Gastroesophageal sphincter (tissue), 4 donors: Measurements from ENCODE around the gene PRR36. TPM values are rescaled to one million over a fixed set of nuclear protein-coding genes. Genes with fewer than 3 reads are reported as not detected.

Source experiments
- ATAC-seq: fragments of 150-250 bp; one replicate; pipeline ENCODE4 v1.9.1; 2016; ENCODE audit warnings: mild to moderate bottlenecking, moderate library complexity
- H3K27ac ChIP-seq, 4 donors: fragments of 200-600 bp; sonication (generic) in 3 of 4; 1 replicate in 3 of 4; 2 replicates in 1 of 4; pipeline ENCODE4 v1.5.1; 2016 to 2019
- H3K27me3 ChIP-seq: fragments of 200-600 bp; sonication (generic); one replicate; pipeline ENCODE4 v1.5.1; 2019
- H3K36me3 ChIP-seq, 2 donors: fragments of 200-600 bp; sonication (generic); one replicate each; pipeline ENCODE4 v1.5.1; 2019; ENCODE audit warnings: control low read depth in 1 of 2
- H3K4me1 ChIP-seq, 3 donors: fragments of 200-600 bp; sonication (generic); 1 replicate in 2 of 3; 2 replicates in 1 of 3; pipeline ENCODE4 v1.5.1; 2016 to 2019; ENCODE audit warnings: control low read depth in 2 of 3
- H3K4me3 ChIP-seq, 2 donors: fragments of 200-600 bp; sonication (generic); one replicate each; pipeline ENCODE4 v1.5.1; 2019; ENCODE audit warnings: mild to moderate bottlenecking in 1 of 2, moderate library complexity in 1 of 2
- H3K9me3 ChIP-seq, 3 donors: fragments of 200-600 bp; sonication (generic); one replicate each; pipeline ENCODE4 v1.5.1; 2017 to 2019; ENCODE audit warnings: control low read depth in 2 of 3
- EP300 ChIP-seq: sonication (generic); formaldehyde crosslinking; IDR thresholded peaks from one replicate; pipeline ENCODE4 v1.6.1; 2017; ENCODE audit warnings: antibody characterized with exemption, mild to moderate bottlenecking
- POLR2A ChIP-seq, 2 donors: fragments of 450-650 bp; IDR thresholded peaks; one replicate each; pipeline ENCODE4 v1.6.1; 2017; ENCODE audit warnings: antibody characterized with exemption in 2 of 2, mild to moderate bottlenecking in 2 of 2, moderate library complexity in 1 of 2
- POLR2AphosphoS5 ChIP-seq: sonication (generic); formaldehyde crosslinking; IDR thresholded peaks from one replicate; pipeline ENCODE4 v1.6.1; 2017; ENCODE audit warnings: antibody characterized with exemption
- WGBS, 2 donors: methylation state at CpG; one replicate each; pipeline ENCODE4 v1.1.5; 2018; ENCODE audit warnings: low coverage in 1 of 2; 5-methylcytosine and 5-hydroxymethylcytosine counted together
- total RNA-seq, 4 donors: library from RNA; depleted of rRNA; stranded (reverse); fragments of >200 nt; gene quantifications; one replicate each; pipeline ENCODE4 v1.1.0, GENCODE V29; 2016
- TF ChIP-seq, protein P1 (sequence below), 4 experiments: fragments of 200-600 bp in 2 of 4; fragments of 450-650 bp in 2 of 4; sonication (generic) in 1 of 4; IDR thresholded peaks; one replicate each; pipeline ENCODE4 v1.5.1; 2017 to 2019; ENCODE audit warnings: antibody characterized with exemption in 4 of 4, mild to moderate bottlenecking in 2 of 4, moderate library complexity in 2 of 4

PRR36 gene
- total RNA-seq, 4 donors from 2014 or later, result not detected

DNA sequence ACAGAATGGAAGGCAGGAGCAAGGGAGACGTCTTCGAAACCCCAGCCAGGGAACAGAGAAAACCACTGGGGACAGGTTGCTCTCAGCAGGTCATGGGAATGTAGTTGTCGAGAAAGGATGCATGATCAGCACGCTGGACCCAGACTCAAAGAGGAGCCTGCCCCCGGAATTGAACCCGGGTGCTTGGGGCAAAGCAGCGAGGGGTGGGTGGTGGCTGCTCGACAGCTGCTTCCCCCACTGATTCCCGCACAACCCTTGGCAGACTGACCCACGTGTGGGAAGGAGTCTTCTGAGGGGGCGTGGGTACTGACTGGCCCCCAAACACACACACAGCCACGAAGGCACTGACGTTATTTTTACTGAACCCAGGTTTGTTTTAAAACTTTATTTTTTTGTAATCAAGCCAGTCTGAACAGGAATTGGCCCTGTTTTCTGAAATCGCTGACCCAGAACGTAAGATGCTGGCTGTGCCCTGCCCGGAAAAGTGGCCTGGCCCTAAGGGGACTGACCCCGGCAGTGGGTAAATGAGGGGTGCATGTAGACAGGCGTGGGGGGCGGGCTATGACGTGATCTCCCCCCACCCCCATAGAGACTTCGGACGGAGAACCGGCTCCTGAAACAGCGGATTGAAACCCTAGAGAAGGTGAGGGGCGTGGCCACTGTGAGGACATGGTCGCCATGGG lies 18.6 kb downstream of the PRR36 start:
- no peak overlapping the region for H3K4me3 ChIP-seq
- H3K27ac ChIP-seq, result no peak overlapping the region
- 72 to 78% methylated on average over 7 to 11 of the region's 26 CpGs for WGBS, 2 donors
- ATAC-seq, result no peak
- peaks cover 0 to 9% (median 0%) of the 10 kb centered on the region in 3 donors for H3K4me1 ChIP-seq
- peaks cover 0 to 53% of the 10 kb centered on the region in 2 donors for H3K36me3 ChIP-seq
- no peaks in the 10 kb centered on the region for H3K9me3 ChIP-seq
- TF ChIP-seq, protein P1, sequence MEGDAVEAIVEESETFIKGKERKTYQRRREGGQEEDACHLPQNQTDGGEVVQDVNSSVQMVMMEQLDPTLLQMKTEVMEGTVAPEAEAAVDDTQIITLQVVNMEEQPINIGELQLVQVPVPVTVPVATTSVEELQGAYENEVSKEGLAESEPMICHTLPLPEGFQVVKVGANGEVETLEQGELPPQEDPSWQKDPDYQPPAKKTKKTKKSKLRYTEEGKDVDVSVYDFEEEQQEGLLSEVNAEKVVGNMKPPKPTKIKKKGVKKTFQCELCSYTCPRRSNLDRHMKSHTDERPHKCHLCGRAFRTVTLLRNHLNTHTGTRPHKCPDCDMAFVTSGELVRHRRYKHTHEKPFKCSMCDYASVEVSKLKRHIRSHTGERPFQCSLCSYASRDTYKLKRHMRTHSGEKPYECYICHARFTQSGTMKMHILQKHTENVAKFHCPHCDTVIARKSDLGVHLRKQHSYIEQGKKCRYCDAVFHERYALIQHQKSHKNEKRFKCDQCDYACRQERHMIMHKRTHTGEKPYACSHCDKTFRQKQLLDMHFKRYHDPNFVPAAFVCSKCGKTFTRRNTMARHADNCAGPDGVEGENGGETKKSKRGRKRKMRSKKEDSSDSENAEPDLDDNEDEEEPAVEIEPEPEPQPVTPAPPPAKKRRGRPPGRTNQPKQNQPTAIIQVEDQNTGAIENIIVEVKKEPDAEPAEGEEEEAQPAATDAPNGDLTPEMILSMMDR (IDR thresholded peaks at IDR 0.05), result no peak
- TF ChIP-seq POLR2A (IDR thresholded peaks at IDR 0.05) (no peak), POLR2AphosphoS5 (no peak), EP300 (no peak)
- peaks cover 55% of the 10 kb centered on the region for H3K27me3 ChIP-seq

DNA sequence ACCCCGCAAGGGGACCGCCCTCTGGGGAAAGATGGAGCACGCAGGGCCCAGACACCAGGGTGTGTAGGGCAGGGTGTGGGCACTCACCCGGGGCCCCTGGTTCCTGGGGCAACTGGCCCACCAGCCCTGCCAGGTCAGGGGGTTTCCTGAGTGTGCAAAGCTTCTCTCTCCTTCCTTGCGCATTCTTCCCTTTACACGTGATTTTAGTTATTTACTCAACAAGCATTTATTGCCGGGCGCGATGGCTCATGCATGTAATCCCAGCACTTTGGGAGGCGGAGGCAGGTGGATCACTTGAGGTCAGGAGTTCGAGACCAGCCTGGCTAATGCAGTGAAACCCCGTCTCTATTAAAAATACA lies 20.4 kb downstream of the PRR36 start:
- Histone ChIP-seq H3K4me3 (no peak overlapping the region), H3K27ac (no peak overlapping the region), H3K36me3 (peaks cover 0 to 44% of the 10 kb centered on the region in 2 donors), H3K9me3 (no peaks in the 10 kb centered on the region), H3K4me1 (peaks cover 0 to 9% (median 0%) of the 10 kb centered on the region in 3 donors), H3K27me3 (peaks cover 37% of the 10 kb centered on the region)
- WGBS, 2 donors, result 70% methylated on average over 2 of the region's 12 CpGs; no CpG with 5 or more reads in 1 of the 2 donors
- TF ChIP-seq, protein P1 (IDR thresholded peaks at IDR 0.05), result no peak
- TF ChIP-seq POLR2A (IDR thresholded peaks at IDR 0.05) (no peak), POLR2AphosphoS5 (no peak), EP300 (no peak)
- no peak for ATAC-seq

DNA sequence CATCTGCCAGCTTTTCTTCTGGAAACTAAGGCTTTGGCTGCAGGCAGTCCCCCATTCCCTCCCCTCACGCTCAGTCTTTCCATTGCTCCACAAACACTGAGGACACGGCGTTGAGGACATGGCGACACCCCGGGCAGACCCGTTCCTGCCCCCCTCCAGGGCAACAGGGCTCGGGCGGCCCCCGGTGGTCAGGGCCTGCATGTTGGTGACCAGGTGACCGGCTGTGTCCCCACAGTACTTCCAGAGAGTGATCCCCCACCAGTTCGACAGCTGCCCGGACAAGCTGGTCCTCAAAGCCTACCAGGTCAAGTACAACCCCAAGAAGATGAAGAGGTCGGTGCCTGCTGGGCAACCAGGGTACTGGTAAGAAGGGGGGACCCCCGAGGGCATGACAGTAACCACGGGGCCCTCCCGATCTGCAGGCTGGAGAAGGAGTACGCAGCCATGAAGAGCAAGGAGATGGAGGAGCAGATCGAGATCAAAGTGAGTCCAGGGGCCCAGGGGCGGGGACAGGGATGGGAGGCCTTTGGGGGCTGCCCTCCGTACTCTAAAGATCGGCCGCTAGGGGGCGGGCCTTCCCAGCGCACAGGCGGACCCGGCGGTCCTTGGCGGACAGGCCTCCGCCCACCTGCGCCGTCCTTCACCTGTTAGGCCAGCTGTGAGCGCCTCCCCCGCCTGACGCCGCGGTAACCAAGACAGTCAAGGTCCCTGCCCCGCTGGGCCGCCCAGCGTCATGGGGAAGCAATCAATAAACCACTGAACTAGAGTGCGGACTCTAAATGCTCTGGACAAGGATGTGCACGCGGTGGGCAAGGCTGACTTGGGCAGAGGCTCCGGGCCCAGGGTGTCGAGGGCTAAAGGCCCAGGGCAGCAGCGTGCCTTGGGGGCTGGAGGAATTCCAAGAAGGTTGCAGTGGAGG lies 21.1 kb downstream of the PRR36 start:
- peaks cover 0 to 38% of the 10 kb centered on the region in 2 donors for H3K36me3 ChIP-seq
- WGBS, 2 donors, result 0 to 11% methylated on average over 3 to 15 of the region's 45 CpGs

DNA sequence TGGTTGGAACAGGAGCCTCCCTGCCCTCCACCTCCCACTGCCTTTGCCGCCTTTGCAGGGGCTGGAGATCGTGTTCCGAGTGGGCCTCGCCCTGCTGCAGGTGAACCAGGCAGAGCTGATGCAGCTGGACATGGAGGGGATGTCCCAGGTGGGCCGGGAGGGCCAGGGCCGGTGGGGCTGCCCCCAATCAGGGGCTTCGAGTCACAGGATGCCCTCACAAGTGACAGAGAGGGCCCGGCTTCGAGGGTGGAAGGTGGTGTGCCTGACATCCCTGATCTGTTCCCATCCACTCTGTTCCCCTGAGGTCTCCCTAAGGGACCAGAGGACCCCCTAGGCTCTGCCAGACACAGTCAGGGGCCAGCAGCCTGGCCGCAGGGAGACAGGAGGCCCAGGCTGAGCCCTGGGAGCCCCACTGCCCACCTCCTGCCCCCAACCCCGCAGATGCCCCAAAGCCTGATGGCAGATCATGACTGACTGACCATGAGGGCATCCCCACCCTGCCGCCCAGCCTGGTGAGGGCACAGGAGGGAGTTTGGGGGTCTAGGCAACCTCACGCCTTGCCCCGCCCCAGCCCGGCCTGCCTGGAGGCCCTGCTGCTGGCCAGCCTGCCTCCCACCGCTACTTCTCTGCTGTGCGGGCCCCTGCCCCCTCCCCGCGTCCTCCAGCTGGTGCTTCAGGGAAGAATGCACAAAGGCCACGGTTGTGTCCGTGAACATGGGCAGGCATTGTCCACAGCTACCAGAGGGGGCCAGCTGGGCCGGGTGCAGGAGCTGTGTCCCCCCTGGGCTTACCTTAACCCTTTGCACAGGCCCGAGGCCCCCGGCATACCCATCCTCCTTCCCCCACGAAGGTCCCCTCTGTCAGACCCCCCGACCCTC lies 22.3 kb downstream of the PRR36 start:
- TF ChIP-seq POLR2A (IDR thresholded peaks at IDR 0.05), result no peak
- TF ChIP-seq, protein P1 (IDR thresholded peaks at IDR 0.05), result no peak
- no peak for TF ChIP-seq POLR2AphosphoS5
- no peak for TF ChIP-seq EP300
- Histone ChIP-seq H3K9me3 (no peaks in the 10 kb centered on the region), H3K4me1 (peaks cover 0 to 9% (median 0%) of the 10 kb centered on the region in 3 donors), H3K4me3 (no peak overlapping the region), H3K27me3 (peaks cover 18% of the 10 kb centered on the region), H3K36me3 (peaks cover 0 to 27% of the 10 kb centered on the region in 2 donors), H3K27ac (peak overlapping the region in 1 of 4 donors; percentile 21)
- ATAC-seq, result peak; percentile 15
- 75% methylated on average over 8 of the region's 26 CpGs; no CpG with 5 or more reads in 1 of the 2 donors for WGBS, 2 donors

More for the DNA sequence above, 21.1 kb downstream of the PRR36 start:
- peaks cover 0 to 9% (median 0%) of the 10 kb centered on the region in 3 donors for H3K4me1 ChIP-seq
- H3K27ac ChIP-seq, result peak overlapping the region in 1 of 4 donors; percentile 30
- no peak for TF ChIP-seq POLR2A (IDR thresholded peaks at IDR 0.05)
- TF ChIP-seq, protein P1 (IDR thresholded peaks at IDR 0.05), result peak in 3 of 4 experiments; percentile 54 to 89 (median 76)
- no peak overlapping the region for H3K4me3 ChIP-seq
- H3K9me3 ChIP-seq, result no peaks in the 10 kb centered on the region
- H3K27me3 ChIP-seq, result peaks cover 31% of the 10 kb centered on the region
- ATAC-seq, result peak; percentile 79
